A549 (cell line): ENCODE measurements around the gene CNTN5.

ENCODE experiments used
- CBX2 ChIP-seq: fragments of 200-600 bp; sonication (generic); IDR thresholded peaks from 2 replicates; pipeline ENCODE4 v1.6.1; 2016; ENCODE audit warnings: low read depth, mild to moderate bottlenecking, borderline replicate concordance
- GATA3 ChIP-seq: IDR thresholded peaks from 2 replicates; pipeline ENCODE4 v1.6.1; 2012; ENCODE audit warnings: borderline replicate concordance
- JUN ChIP-seq, 2 experiments: fragments of >200 bp; sonication (Bioruptor Twin); formaldehyde crosslinking; IDR thresholded peaks; 2 replicates in 1 of 2; 3 replicates in 1 of 2; pipeline ENCODE4 v1.6.1; 2016 to 2017
- MAFK ChIP-seq: fragments of 450-650 bp; IDR thresholded peaks from 2 replicates; pipeline ENCODE4 v1.6.1; 2014; ENCODE audit not compliant: partially characterized antibody
- MYC ChIP-seq: IDR thresholded peaks from 2 replicates; pipeline ENCODE4 v1.6.1; 2012; ENCODE audit warnings: mild to moderate bottlenecking, inconsistent platforms, low read length, improper control_type of control experiment, borderline replicate concordance
- PHF8 ChIP-seq: fragments of 200-600 bp; sonication (generic); IDR thresholded peaks from 2 replicates; pipeline ENCODE4 v1.6.1; 2016; ENCODE audit warnings: low read depth, mild to moderate bottlenecking, antibody characterized with exemption, moderate library complexity, borderline replicate concordance
- POLR2A ChIP-seq: IDR thresholded peaks from 2 replicates; pipeline ENCODE4 v1.6.1; 2012; ENCODE audit warnings: mild to moderate bottlenecking, low read length
- RAD21 ChIP-seq, 2 experiments: fragments of >200 bp in 1 of 2; sonication (Bioruptor Twin) in 1 of 2; formaldehyde crosslinking in 1 of 2; IDR thresholded peaks in 1 of 2; conservative IDR thresholded peaks in 1 of 2; 2 replicates in 1 of 2; 3 replicates in 1 of 2; pipeline ENCODE4 v1.6.1; 2012 to 2018; ENCODE audit warnings: inconsistent platforms in 1 of 2
- TF ChIP-seq, protein P1 (sequence below): fragments of >200 bp; sonication (Bioruptor Twin); formaldehyde crosslinking; IDR thresholded peaks from 3 replicates; pipeline ENCODE4 v1.5.1; 2016
- TF ChIP-seq, protein P2 (sequence below): fragments of 450-650 bp; IDR thresholded peaks from 2 replicates; pipeline ENCODE4 v1.6.1; 2014; ENCODE audit warnings: antibody characterized with exemption
- TF ChIP-seq, protein P3 (sequence below): IDR thresholded peaks from 2 replicates; pipeline ENCODE4 v1.6.1; 2012

DNA sequence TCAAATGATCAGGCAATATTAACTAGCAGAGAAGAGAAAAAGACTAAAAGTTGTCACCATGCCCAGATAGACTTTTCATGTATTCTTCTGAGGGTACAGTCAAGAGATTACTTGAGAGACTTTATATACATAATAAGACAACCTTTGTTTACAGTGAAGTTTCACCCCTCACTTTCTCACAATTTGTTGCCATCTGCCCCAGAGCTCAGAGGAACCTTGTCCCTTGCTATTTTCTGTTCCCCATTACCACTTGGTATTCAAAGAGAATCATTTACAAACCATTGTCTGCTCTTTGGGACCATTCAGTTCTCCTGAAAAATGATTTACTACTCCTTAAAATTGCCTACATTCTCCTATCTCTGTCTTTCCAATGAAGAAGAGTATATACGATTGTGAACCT is 544.6 kb downstream of the CNTN5 start:
- TF ChIP-seq MYC (no peak), POLR2A (no peak), CBX2 (no peak), MAFK (no peak), PHF8 (no peak), JUN (IDR thresholded peaks at IDR 0.05) (no peak), GATA3 (no peak), RAD21 (conservative IDR thresholded peaks at IDR 0.05 in 1 of 2, IDR thresholded peaks at IDR 0.05 in 1 of 2) (no peak)
- TF ChIP-seq, protein P1, sequence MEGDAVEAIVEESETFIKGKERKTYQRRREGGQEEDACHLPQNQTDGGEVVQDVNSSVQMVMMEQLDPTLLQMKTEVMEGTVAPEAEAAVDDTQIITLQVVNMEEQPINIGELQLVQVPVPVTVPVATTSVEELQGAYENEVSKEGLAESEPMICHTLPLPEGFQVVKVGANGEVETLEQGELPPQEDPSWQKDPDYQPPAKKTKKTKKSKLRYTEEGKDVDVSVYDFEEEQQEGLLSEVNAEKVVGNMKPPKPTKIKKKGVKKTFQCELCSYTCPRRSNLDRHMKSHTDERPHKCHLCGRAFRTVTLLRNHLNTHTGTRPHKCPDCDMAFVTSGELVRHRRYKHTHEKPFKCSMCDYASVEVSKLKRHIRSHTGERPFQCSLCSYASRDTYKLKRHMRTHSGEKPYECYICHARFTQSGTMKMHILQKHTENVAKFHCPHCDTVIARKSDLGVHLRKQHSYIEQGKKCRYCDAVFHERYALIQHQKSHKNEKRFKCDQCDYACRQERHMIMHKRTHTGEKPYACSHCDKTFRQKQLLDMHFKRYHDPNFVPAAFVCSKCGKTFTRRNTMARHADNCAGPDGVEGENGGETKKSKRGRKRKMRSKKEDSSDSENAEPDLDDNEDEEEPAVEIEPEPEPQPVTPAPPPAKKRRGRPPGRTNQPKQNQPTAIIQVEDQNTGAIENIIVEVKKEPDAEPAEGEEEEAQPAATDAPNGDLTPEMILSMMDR: no peak
- TF ChIP-seq, protein P2, sequence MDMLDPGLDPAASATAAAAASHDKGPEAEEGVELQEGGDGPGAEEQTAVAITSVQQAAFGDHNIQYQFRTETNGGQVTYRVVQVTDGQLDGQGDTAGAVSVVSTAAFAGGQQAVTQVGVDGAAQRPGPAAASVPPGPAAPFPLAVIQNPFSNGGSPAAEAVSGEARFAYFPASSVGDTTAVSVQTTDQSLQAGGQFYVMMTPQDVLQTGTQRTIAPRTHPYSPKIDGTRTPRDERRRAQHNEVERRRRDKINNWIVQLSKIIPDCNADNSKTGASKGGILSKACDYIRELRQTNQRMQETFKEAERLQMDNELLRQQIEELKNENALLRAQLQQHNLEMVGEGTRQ: no peak
- TF ChIP-seq, protein P3, sequence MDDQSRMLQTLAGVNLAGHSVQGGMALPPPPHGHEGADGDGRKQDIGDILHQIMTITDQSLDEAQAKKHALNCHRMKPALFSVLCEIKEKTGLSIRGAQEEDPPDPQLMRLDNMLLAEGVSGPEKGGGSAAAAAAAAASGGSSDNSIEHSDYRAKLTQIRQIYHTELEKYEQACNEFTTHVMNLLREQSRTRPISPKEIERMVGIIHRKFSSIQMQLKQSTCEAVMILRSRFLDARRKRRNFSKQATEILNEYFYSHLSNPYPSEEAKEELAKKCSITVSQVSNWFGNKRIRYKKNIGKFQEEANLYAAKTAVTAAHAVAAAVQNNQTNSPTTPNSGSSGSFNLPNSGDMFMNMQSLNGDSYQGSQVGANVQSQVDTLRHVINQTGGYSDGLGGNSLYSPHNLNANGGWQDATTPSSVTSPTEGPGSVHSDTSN: no peak
